Cerebellar cortex (tissue), 1 donor: Measurements from ENCODE around the gene WNT10A.

Experiments
- DNase-seq: peaks from one replicate; pipeline ENCODE4 v3.0.0-alpha.2; 2015; ENCODE audit warnings: low spot score

WNT10A gene

GRCh38 chr2:218857371-218858137 is 23.1 kb upstream of the WNT10A start:
- no peak for DNase-seq

- no peak for DNase-seq
These were observed 22.6 kb upstream of the WNT10A start for GRCh38 chr2:218858138-218858445.

GRCh38 chr2:218858671-218859555 is 21.7 kb upstream of the WNT10A start:
- no peak for DNase-seq

- no peak for DNase-seq
These were observed 21.1 kb upstream of the WNT10A start, which contains the start of gene WNT6 for GRCh38 chr2:218859556-218859987. Gene WNT6 (plus strand): TSS chr2:218859805. CDS start chr2:218860038, 233 bp downstream.

GRCh38 chr2:218859988-218860831 is 20.4 kb upstream of the WNT10A start:
- no peak for DNase-seq

- DNase-seq: peak; percentile 28
These were observed 19.7 kb upstream of the WNT10A start for GRCh38 chr2:218860950-218861381.

GRCh38 chr2:218861645-218862318 is 18.9 kb upstream of the WNT10A start:
- no peak for DNase-seq

GRCh38 chr2:218863021-218863520 is 17.6 kb upstream of the WNT10A start:
- no peak for DNase-seq

- DNase-seq: no peak
These were observed 15.3 kb upstream of the WNT10A start for GRCh38 chr2:218865396-218865795.

- no peak for DNase-seq
These were observed 14.7 kb upstream of the WNT10A start for GRCh38 chr2:218865999-218866398.

GRCh38 chr2:218867900-218868299 is 12.8 kb upstream of the WNT10A start:
- no peak for DNase-seq

GRCh38 chr2:218869064-218869463 is 11.6 kb upstream of the WNT10A start:
- DNase-seq: no peak

GRCh38 chr2:218870984-218871344 is 9.7 kb upstream of the WNT10A start:
- DNase-seq: no peak

GRCh38 chr2:218871345-218872302 is 9.0 kb upstream of the WNT10A start:
- no peak for DNase-seq

GRCh38 chr2:218872645-218873358 is 7.8 kb upstream of the WNT10A start:
- no peak for DNase-seq

GRCh38 chr2:218873359-218874194 is 7.1 kb upstream of the WNT10A start:
- DNase-seq: no peak

- no peak for DNase-seq
These were observed 4.9 kb upstream of the WNT10A start for GRCh38 chr2:218875692-218876246.

- peak; percentile 80 for DNase-seq
These were observed 4.0 kb upstream of the WNT10A start for GRCh38 chr2:218876562-218877219.
